Panc1 (cell line): ENCODE data around the gene KLHDC1. TPM values are rescaled to one million over a fixed set of nuclear protein-coding genes. Genes with fewer than 3 reads are reported as not detected.

Source experiments
- ATAC-seq: fragments of 200-7000 bp; cut with Tn5 transposase; 2 replicates; pipeline ENCODE4 v1.9.1; 2020; ENCODE audit warnings: mild to moderate bottlenecking, moderate library complexity
- BruUV-seq: library from RNA; stranded (reverse); fragments of 400-500 nt; replicated peaks from 2 replicates; lab custom pipeline; 2021; lab: Mats Ljungman, UMichigan
- CTCF ChIA-PET: fragments of 300-600 bp; sonication (Branson Sonifier 250); formaldehyde crosslinking; loops from one replicate; lab custom pipeline; 2022; ENCODE audit warnings: antibody characterized with exemption; lab: Charles Lee
- POLR2A ChIA-PET: fragments of 300-600 bp; sonication (Branson Sonifier 250); formaldehyde crosslinking; loops from one replicate; lab custom pipeline; 2022; ENCODE audit warnings: antibody characterized with exemption; lab: Charles Lee
- DNase-seq: peaks from one replicate; pipeline ENCODE4 v3.0.0-alpha.2; 2010; ENCODE audit warnings: low read depth, low spot score
- H3K27ac ChIP-seq: 2 replicates; pipeline ENCODE4 v1.5.1; 2011; ENCODE audit warnings: mild to moderate bottlenecking, low read length, inconsistent platforms
- H3K27me3 ChIP-seq: fragments of 200-500 bp; sonication (Bioruptor generic); 2 replicates; pipeline ENCODE4 v1.6.0; 2014; ENCODE audit warnings: low read length, inconsistent platforms; ENCODE audit not compliant: control insufficient read depth, insufficient read depth
- H3K36me3 ChIP-seq: fragments of 200-500 bp; sonication (Bioruptor generic); 2 replicates; pipeline ENCODE4 v1.5.1; 2014; ENCODE audit warnings: inconsistent platforms, mild to moderate bottlenecking, low read length, moderate library complexity; ENCODE audit not compliant: control insufficient read depth, insufficient read depth
- H3K4me1 ChIP-seq: 2 replicates; pipeline ENCODE4 v1.5.1; 2011; ENCODE audit warnings: inconsistent platforms, mild to moderate bottlenecking, low read length, moderate library complexity; ENCODE audit not compliant: control insufficient read depth, insufficient read depth
- H3K4me3 ChIP-seq, 2 experiments: 2 replicates each; pipeline ENCODE4 v1.5.1; 2011 to 2012; ENCODE audit warnings: low read depth in 2 of 2, low read length in 2 of 2, mild to moderate bottlenecking in 2 of 2, inconsistent platforms in 1 of 2, moderate library complexity in 1 of 2
- H3K9me3 ChIP-seq: fragments of 200-500 bp; sonication (Bioruptor generic); 2 replicates; pipeline ENCODE4 v1.5.1; 2014; ENCODE audit warnings: low read depth, mild to moderate bottlenecking, inconsistent platforms, low read length, moderate library complexity; ENCODE audit not compliant: control insufficient read depth, insufficient read depth
- CTCF ChIP-seq: fragments of 450-650 bp; IDR thresholded peaks from 2 replicates; pipeline ENCODE4 v1.5.1; 2017; ENCODE audit warnings: mild to moderate bottlenecking
- POLR2AphosphoS5 ChIP-seq: IDR thresholded peaks from 2 replicates; pipeline ENCODE4 v1.6.1; 2012; ENCODE audit warnings: mild to moderate bottlenecking, low read depth, low read length, moderate library complexity
- REST ChIP-seq, 2 experiments: IDR thresholded peaks; 2 replicates each; pipeline ENCODE4 v1.6.1; 2011 to 2012; ENCODE audit warnings: low read depth in 2 of 2, control low read depth in 1 of 2, low read length in 1 of 2, mild to moderate bottlenecking in 1 of 2, moderate library complexity in 1 of 2; ENCODE audit not compliant: insufficient read depth in 1 of 2
- SIN3A ChIP-seq: IDR thresholded peaks from 2 replicates; pipeline ENCODE4 v1.6.1; 2012; ENCODE audit warnings: low read depth, mild to moderate bottlenecking, low read length, moderate library complexity, borderline replicate concordance; ENCODE audit not compliant: insufficient read depth
- TCF7L2 ChIP-seq: IDR thresholded peaks from 2 replicates; pipeline ENCODE4 v1.6.1; 2011; ENCODE audit warnings: mild to moderate bottlenecking, low read depth, low read length, inconsistent platforms
- in situ Hi-C: cut with HindIII; loops from 2 replicates; pipeline ENCODE4 v1.10.0; 2016; ENCODE audit warnings: low sequenced_read_pairs, low pct_unique_long_range_greater_than_20kb
- intact Hi-C: fragments of 100-400 bp; cut with micrococcal nuclease; formaldehyde crosslinking; loops from one replicate; pipeline ENCODE4 v1.10.0; 2022; ENCODE audit not compliant: unreplicated experiment
- total RNA-seq: library from RNA; stranded (reverse); gene quantifications from one replicate; pipeline ENCODE4 v1.2.1, GENCODE V29; 2021; ENCODE audit not compliant: unreplicated experiment

KLHDC1 gene
- total RNA-seq, 1 experiment from 2014 or later: 1.3 TPM

- no peak for ATAC-seq
- H3K9me3 ChIP-seq: no peaks in the 10 kb centered on the region
- ChIA-PET CTCF (no interaction called here), POLR2A (no interaction called here)
- H3K36me3 ChIP-seq: no peaks in the 10 kb centered on the region
- in situ Hi-C loops (no loop called here), intact Hi-C loops (no loop called here)
- no TSS peak for BruUV-seq
- no peak overlapping the region for H3K27ac ChIP-seq
- H3K4me3 ChIP-seq: no peak overlapping the region
- H3K4me1 ChIP-seq: peaks cover 2% of the 10 kb centered on the region; the same call in 1 of the 2 replicates
- no peak for DNase-seq
- TF ChIP-seq REST (IDR thresholded peaks at IDR 0.05; ENCODE audit: insufficient read depth in 1 of 2, low read depth in 2 of 2, low read length in 1 of 2): no peak
- TF ChIP-seq SIN3A: no peak
- TF ChIP-seq POLR2AphosphoS5: no peak
- no peak for TF ChIP-seq TCF7L2
- TF ChIP-seq CTCF: no peak
- no peaks in the 10 kb centered on the region for H3K27me3 ChIP-seq
These were observed 69.1 kb downstream of the KLHDC1 start for GRCh38 chr14:49761839-49762551.

GRCh38 chr14:49766839-49767238 lies 73.9 kb downstream of the KLHDC1 start:
- Histone ChIP-seq H3K36me3 (peaks cover 3% of the 10 kb centered on the region; the same call in 1 of the 2 replicates), H3K9me3 (no peaks in the 10 kb centered on the region), H3K4me1 (peaks cover 22% of the 10 kb centered on the region), H3K27ac (peak overlapping the region; percentile 91), H3K27me3 (no peaks in the 10 kb centered on the region), H3K4me3 (peak overlapping the region; percentile 70 to 84)
- TF ChIP-seq TCF7L2 (no peak), CTCF (no peak), REST (IDR thresholded peaks at IDR 0.05; ENCODE audit: insufficient read depth in 1 of 2, low read depth in 2 of 2, low read length in 1 of 2) (no peak), POLR2AphosphoS5 (no peak), SIN3A (no peak)
- DNase-seq: no peak
- in situ Hi-C loops (no loop called here), intact Hi-C loops (loop anchor here (5.0 kb wide), 2 partner anchors 75 to 135 kb away; partner anchors contain the start of gene KLHDC1)
- BruUV-seq: no TSS peak
- ChIA-PET POLR2A (interaction anchor here (0.6 to 0.7 kb wide), 6 partner anchors 16 to 1117 kb away, joined by 3 to 13 read pairs (median 4); no protein-coding TSS in a partner anchor), CTCF (no interaction called here)
- no peak for ATAC-seq
